Measurements from ENCODE around the gene F13A1. TPM values are rescaled to one million over a fixed set of nuclear protein-coding genes. Genes with fewer than 3 reads are reported as not detected.
"Not testable (repeated sequence)": the region's sequence is repeated elsewhere in the genome, so short reads cannot be mapped to it uniquely, and the experiment has no call there.

Gene F13A1
- total RNA-seq, 1 donor from 2014 or later, result 2.8 TPM

DNA sequence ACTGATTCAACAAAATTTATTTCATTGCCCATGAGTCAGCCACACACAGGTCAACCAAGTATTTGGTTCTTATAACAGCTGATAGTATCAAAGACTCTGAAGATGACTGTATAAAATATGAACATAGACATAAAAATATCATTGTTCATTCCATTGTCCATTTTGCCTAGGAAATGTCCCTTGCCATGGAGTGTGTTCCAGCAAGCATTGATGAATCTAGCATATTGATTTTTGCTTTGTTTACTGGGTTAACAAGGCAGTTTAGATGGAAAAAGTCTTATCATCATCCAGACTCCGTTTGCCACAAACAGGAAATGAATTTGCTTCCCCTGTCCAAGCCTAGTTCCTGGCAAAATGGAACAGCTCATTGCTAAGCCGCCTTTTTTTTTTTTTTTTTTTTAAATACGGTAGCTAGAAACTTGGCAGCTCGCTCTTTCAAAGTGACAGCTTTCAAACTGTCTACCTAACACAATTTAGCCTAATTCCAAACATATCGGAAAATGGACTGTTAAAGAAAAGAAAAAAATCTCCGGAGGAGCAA lies 7.5 kb downstream of the F13A1 start:
- H3K4me1 Mint-ChIP-seq (ENCODE audit: unreplicated experiment), result peaks cover 10% of the 10 kb centered on the region
- H3K27ac Mint-ChIP-seq (ENCODE audit: unreplicated experiment), result no peak overlapping the region
- no peaks in the 10 kb centered on the region for H3K36me3 Mint-ChIP-seq (ENCODE audit: unreplicated experiment)
- no peaks in the 10 kb centered on the region for H3K9me3 Mint-ChIP-seq (ENCODE audit: unreplicated experiment)
- DNase-seq (ENCODE audit: extremely low spot score, unreplicated experiment), result no peak
- TF ChIP-seq, protein P1, sequence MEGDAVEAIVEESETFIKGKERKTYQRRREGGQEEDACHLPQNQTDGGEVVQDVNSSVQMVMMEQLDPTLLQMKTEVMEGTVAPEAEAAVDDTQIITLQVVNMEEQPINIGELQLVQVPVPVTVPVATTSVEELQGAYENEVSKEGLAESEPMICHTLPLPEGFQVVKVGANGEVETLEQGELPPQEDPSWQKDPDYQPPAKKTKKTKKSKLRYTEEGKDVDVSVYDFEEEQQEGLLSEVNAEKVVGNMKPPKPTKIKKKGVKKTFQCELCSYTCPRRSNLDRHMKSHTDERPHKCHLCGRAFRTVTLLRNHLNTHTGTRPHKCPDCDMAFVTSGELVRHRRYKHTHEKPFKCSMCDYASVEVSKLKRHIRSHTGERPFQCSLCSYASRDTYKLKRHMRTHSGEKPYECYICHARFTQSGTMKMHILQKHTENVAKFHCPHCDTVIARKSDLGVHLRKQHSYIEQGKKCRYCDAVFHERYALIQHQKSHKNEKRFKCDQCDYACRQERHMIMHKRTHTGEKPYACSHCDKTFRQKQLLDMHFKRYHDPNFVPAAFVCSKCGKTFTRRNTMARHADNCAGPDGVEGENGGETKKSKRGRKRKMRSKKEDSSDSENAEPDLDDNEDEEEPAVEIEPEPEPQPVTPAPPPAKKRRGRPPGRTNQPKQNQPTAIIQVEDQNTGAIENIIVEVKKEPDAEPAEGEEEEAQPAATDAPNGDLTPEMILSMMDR (IDR thresholded peaks at IDR 0.05), result no peak
- H3K27me3 Mint-ChIP-seq (ENCODE audit: unreplicated experiment), result peaks cover 3% of the 10 kb centered on the region
- no peak overlapping the region for H3K4me3 Mint-ChIP-seq (ENCODE audit: unreplicated experiment)

DNA sequence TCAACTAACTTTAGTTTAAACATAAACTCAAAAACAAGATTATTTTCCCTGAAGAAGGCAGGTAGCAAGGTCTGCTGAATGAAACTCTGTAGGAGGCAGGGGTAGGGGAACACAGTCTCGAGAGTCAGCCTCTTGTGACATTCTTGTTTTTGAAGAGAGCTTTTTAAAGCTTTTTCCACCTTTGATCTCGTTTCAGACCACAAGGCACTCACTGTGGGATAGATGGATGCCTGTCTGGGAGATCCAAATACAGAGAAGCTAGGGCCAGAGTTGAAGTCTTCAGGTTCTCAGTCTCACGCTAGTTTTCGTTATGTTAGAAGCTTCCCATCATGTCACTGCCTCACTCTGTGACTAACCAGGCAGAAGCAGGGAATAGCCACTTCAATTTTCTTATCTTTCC lies 14.9 kb downstream of the F13A1 start:
- no peak overlapping the region for H3K27ac Mint-ChIP-seq (ENCODE audit: unreplicated experiment)
- H3K27me3 Mint-ChIP-seq (ENCODE audit: unreplicated experiment), result no peaks in the 10 kb centered on the region
- H3K4me1 Mint-ChIP-seq (ENCODE audit: unreplicated experiment), result no peaks in the 10 kb centered on the region
- H3K4me3 Mint-ChIP-seq (ENCODE audit: unreplicated experiment), result no peak overlapping the region
- peaks cover 2% of the 10 kb centered on the region for H3K36me3 Mint-ChIP-seq (ENCODE audit: unreplicated experiment)
- DNase-seq (ENCODE audit: extremely low spot score, unreplicated experiment), result no peak
- H3K9me3 Mint-ChIP-seq (ENCODE audit: unreplicated experiment), result peaks cover 5% of the 10 kb centered on the region
- TF ChIP-seq, protein P1 (IDR thresholded peaks at IDR 0.05), result no peak

DNA sequence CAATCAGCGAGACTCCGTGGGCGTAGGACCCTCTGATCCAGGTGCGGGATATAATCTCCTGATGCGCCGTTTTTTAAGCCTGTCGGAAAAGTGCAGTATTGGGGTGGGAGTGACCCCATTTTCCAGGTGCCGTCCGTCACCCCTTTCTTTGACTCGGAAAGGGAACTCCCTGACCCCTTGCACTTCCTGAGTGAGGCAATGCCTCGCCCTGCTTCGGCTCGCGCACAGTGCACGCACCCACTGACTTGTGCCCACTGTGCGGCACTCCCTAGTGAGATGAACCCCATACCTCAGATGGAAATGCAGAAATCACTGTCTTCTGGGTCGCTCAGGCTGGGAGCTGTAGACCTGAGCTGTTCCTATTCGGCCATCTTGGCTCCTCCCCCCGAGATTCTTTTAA lies 20.1 kb downstream of the F13A1 start:
- not testable (repeated sequence) for H3K27me3 Mint-ChIP-seq (ENCODE audit: unreplicated experiment); H3K36me3 Mint-ChIP-seq (ENCODE audit: unreplicated experiment); DNase-seq (ENCODE audit: extremely low spot score, unreplicated experiment); H3K9me3 Mint-ChIP-seq (ENCODE audit: unreplicated experiment); H3K4me3 Mint-ChIP-seq (ENCODE audit: unreplicated experiment); H3K4me1 Mint-ChIP-seq (ENCODE audit: unreplicated experiment); H3K27ac Mint-ChIP-seq (ENCODE audit: unreplicated experiment)

- no peaks in the 10 kb centered on the region for H3K9me3 Mint-ChIP-seq (ENCODE audit: unreplicated experiment)
- no peaks in the 10 kb centered on the region for H3K36me3 Mint-ChIP-seq (ENCODE audit: unreplicated experiment)
- no peak overlapping the region for H3K4me3 Mint-ChIP-seq (ENCODE audit: unreplicated experiment)
- peaks cover 13% of the 10 kb centered on the region for H3K27me3 Mint-ChIP-seq (ENCODE audit: unreplicated experiment)
- DNase-seq (ENCODE audit: extremely low spot score, unreplicated experiment), result no peak
- H3K27ac Mint-ChIP-seq (ENCODE audit: unreplicated experiment), result no peak overlapping the region
- H3K4me1 Mint-ChIP-seq (ENCODE audit: unreplicated experiment), result no peaks in the 10 kb centered on the region
- TF ChIP-seq, protein P1 (IDR thresholded peaks at IDR 0.05), result no peak
These were observed 27.1 kb downstream of the F13A1 start for GRCh38 chr6:6293317-6293716.

DNA sequence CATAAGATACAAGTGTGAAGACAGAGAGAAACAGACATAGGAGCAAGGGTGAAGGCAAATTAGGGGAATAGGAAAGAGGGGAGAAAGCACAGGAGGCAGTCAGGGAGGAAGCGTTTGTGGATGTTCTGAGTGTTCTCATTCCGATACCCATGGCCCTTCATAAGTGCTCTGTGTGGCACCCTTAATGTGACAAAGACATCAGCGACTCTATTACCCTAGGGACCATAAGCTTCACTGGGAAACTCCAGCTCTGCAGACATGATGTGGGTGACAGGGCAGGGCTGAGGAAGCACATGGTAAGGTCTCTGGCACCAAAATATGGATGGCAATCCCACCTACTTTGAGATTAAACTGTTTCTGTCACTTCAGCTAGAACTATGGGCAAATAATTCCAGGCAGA lies 33.0 kb downstream of the F13A1 start:
- H3K27ac Mint-ChIP-seq (ENCODE audit: unreplicated experiment), result no peak overlapping the region
- H3K9me3 Mint-ChIP-seq (ENCODE audit: unreplicated experiment), result no peaks in the 10 kb centered on the region
- no peaks in the 10 kb centered on the region for H3K36me3 Mint-ChIP-seq (ENCODE audit: unreplicated experiment)
- TF ChIP-seq, protein P1 (IDR thresholded peaks at IDR 0.05), result no peak
- peaks cover 11% of the 10 kb centered on the region for H3K27me3 Mint-ChIP-seq (ENCODE audit: unreplicated experiment)
- H3K4me3 Mint-ChIP-seq (ENCODE audit: unreplicated experiment), result no peak overlapping the region
- H3K4me1 Mint-ChIP-seq (ENCODE audit: unreplicated experiment), result no peaks in the 10 kb centered on the region
- no peak for DNase-seq (ENCODE audit: extremely low spot score, unreplicated experiment)

DNA sequence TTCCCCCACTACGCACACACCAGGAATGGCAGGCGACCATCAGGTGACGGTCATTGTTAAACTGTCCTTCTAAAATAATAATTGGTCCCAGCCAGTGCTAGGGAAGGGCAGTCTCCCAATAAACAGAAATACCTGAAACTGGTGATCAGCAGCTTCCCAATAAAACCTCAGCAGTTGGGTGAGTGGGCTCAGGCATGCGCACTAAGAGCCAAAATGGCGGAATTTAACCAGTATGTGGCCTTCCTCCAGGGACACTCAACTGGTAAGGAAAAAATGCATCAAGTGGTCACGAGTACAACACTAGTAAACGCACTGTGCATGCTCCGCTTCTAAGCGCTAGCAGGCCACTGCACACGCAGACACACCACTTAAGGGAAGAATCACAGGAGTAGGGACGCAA lies 34.8 kb downstream of the F13A1 start:
- no peak for DNase-seq (ENCODE audit: extremely low spot score, unreplicated experiment)
- H3K4me3 Mint-ChIP-seq (ENCODE audit: unreplicated experiment), result no peak overlapping the region
- TF ChIP-seq, protein P1 (IDR thresholded peaks at IDR 0.05), result no peak
- H3K36me3 Mint-ChIP-seq (ENCODE audit: unreplicated experiment), result no peaks in the 10 kb centered on the region
- H3K27me3 Mint-ChIP-seq (ENCODE audit: unreplicated experiment), result peaks cover 2% of the 10 kb centered on the region
- no peaks in the 10 kb centered on the region for H3K4me1 Mint-ChIP-seq (ENCODE audit: unreplicated experiment)
- H3K27ac Mint-ChIP-seq (ENCODE audit: unreplicated experiment), result no peak overlapping the region
- no peaks in the 10 kb centered on the region for H3K9me3 Mint-ChIP-seq (ENCODE audit: unreplicated experiment)

Measured in osteocyte (in vitro differentiated cells).